AG09319 (cell line): Measurements from ENCODE around the gene AKR1C8.
"Not testable (repeated sequence)": the region's sequence is repeated elsewhere in the genome, so short reads cannot be mapped to it uniquely, and the experiment has no call there.

Experiments used
- DNase-seq: peaks from one replicate; pipeline ENCODE4 v3.0.0-alpha.2; 2010; ENCODE audit warnings: low read depth; ENCODE audit errors: extremely low read depth
- TF ChIP-seq, protein P1 (sequence below): IDR thresholded peaks from 2 replicates; pipeline ENCODE4 v1.5.1; 2011; ENCODE audit warnings: low read depth, mild to moderate bottlenecking, inconsistent platforms, low read length, moderate library complexity

Gene AKR1C8

DNA sequence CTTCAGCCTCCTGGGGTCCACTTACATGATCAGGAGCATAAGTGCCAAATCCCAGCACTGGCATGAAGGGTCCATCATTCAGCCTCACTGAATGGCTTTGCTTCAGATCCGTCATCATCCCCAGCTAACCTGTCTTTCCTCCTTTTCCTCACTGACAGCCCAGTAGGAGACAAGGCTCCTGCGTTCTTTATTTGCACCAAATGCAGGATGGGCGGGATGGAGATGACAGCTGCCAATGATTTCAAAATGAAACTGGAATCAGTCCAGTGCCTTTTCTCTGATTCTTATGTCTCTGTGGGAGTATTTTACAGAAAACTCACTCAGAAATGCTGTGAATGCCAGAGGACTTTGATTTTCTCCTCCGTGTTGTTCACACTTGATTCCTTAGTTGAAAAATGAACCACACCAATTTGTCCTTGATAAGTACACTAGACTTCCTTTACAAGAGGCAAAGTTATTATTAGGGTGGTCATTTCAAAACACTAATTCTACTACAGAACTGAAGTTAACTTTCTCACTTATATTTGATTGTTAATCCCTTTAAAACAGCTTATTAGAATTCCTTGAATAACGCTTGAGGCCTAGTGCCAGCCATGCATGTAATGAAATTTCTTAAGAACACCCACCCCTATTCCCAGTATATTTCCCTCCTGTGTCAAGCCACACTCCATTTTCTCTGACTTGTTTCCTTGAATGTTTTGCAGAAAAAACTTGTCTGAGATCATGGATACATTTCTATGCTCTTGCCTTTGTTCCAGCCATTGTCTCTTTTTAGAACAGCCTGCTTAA lies at the start of gene AKR1C8:
Gene AKR1C8 (minus strand): TSS at position 164 of the 789 bp plus-strand sequence. CDS start 46 bp downstream, at position 118.
- DNase-seq: no peak
- TF ChIP-seq, protein P1, sequence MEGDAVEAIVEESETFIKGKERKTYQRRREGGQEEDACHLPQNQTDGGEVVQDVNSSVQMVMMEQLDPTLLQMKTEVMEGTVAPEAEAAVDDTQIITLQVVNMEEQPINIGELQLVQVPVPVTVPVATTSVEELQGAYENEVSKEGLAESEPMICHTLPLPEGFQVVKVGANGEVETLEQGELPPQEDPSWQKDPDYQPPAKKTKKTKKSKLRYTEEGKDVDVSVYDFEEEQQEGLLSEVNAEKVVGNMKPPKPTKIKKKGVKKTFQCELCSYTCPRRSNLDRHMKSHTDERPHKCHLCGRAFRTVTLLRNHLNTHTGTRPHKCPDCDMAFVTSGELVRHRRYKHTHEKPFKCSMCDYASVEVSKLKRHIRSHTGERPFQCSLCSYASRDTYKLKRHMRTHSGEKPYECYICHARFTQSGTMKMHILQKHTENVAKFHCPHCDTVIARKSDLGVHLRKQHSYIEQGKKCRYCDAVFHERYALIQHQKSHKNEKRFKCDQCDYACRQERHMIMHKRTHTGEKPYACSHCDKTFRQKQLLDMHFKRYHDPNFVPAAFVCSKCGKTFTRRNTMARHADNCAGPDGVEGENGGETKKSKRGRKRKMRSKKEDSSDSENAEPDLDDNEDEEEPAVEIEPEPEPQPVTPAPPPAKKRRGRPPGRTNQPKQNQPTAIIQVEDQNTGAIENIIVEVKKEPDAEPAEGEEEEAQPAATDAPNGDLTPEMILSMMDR: no peak

DNA sequence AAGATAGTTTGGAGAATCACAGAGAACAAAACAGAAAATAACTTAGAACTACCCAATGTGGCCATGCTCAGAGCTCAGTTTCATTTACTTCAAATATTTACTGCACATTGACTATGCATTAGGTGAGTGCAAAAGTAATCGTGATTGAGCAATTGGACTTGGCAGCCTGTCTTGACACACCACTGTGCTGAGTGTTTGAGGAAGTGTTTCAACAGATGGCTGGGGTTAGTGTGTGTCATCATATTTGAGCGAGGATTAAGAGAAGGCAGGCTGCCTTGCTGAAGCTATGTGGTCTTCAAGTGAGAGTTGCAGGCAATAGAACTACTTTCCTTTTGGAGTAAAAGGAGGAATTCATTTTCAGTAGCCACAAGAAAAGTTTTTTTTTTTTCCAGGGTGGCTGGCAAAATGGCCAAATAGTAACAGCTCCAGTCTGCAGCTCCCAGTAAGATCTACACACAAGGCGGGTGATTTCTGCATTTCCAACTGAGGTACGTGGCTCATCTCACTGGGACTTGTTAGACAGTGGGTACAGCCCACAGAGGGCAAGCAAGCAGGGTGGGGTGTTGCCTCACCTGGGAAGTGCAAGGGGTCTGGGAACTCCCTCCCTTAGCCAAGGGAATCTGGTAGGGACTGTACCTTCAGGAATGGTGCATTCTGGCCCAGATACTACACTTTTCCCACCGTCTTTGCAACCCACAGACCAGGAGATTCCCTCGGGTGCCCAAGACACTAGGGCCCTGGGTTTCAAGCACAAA lies 49.3 kb upstream of the AKR1C8 start:
- TF ChIP-seq, protein P1: no peak
- DNase-seq: no peak

DNA sequence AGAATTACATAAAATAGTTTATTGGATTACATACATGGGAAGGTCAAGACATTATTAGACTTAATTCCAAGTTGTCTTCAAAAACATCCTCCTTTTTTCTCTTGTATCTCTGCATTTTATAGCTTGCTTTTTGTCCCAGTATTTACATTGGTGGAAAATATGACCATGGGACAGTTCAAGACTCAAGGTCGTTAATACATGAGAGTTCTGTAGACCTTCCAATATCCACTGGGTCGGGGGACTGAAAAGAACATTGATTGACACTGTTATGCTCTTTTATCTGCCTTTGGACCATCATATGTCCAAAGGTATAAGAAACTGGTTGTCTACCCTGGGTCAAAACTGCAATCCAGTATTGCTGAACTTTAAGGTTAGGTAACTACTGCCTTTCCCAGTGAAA lies 48.4 kb upstream of the AKR1C8 start:
- TF ChIP-seq, protein P1: no peak
- no peak for DNase-seq

DNA sequence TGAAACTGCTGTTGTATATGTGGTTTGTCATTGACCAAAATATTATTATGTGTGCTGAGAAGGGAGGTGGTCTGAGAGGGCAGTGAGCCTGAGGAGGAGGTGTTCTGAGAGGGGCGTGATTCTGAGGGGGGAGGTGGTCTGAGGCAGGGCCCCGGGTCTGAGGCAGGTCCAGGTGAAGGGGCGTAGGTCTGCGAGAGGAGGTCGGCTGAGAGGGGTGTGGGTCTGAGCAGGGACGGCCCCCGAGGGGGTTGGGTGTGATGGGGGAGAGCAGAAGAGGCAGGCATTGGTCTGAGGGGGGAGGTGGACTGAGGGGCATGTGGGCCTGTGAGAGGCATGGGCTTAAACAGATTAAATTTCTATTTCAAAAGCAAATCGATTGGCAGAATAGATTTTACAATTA lies 44.1 kb upstream of the AKR1C8 start:
- no peak for DNase-seq
- TF ChIP-seq, protein P1: no peak

DNA sequence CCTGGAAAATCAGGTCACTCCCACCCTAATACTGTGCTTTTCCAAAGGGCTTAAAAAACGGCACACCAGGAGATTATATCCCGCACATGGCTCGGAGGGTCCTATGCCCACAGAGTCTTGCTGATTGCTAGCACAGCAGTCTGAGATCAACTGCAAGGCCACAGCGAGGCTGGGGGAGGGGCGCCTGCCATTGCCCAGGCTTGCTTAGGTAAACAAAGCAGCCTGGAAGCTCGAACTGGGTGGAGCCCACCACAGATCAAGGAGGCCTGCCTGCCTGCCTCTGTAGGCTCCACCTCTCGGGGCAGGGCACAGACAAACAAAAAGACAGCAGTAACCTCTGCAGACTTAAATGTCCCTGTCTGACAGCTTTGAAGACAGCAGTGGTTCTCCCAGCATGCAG lies 38.0 kb upstream of the AKR1C8 start:
- DNase-seq: not testable (repeated sequence)

DNA sequence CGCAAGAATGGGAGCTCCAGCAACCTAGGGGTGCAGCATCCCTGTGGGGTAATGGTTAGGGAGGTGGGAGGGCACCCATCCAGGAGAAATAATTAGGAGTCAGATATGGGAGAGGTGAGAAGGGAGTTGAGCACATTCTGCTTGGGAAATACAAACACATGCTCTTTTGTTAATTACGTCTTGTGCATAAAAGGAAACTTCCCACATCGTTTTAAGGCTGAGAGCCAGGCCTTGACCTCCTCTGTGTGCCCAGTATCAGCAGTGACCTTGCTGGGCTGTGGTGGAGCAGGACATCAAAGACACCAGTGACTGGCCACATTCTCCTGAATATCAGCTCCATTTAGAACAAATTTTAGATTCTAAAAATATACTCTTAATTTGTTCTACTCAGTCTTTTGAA lies 34.3 kb upstream of the AKR1C8 start:
- TF ChIP-seq, protein P1: no peak

DNA sequence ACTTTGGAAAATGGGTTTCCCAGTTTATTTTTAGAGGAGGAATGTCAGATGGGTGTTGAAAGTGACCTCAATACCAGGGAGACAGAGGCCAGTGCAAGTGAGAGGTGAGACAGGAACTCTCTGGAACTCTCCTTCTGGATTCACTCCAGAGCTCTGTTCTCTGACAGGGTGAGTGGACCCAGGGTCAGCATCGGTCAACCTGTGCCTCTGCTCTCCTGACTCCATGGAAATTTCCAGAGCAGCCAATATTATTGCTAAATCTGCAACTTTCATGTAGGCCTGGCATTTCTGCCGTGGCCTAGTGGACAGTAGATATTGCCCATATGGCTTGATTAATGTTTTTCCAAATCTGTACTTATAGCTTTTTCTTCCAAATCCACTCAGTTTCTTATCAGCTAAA lies 31.9 kb upstream of the AKR1C8 start:
- DNase-seq: no peak
- TF ChIP-seq, protein P1: no peak

More for the DNA sequence above, 34.3 kb upstream of the AKR1C8 start:
- no peak for DNase-seq
